SIG-M5 (cell line): ENCODE measurements around the gene FILIP1L.

ENCODE experiments used
- DNase-seq: peaks from one replicate; lab custom pipeline; 2025; lab: John Stamatoyannopoulos, UW

The FILIP1L gene

GRCh38 chr3:100125161-100125938 lies 11.0 kb upstream of the FILIP1L start:
- DNase-seq = no peak

GRCh38 chr3:100124201-100124761 lies 10.0 kb upstream of the FILIP1L start:
- DNase-seq = no peak

DNA sequence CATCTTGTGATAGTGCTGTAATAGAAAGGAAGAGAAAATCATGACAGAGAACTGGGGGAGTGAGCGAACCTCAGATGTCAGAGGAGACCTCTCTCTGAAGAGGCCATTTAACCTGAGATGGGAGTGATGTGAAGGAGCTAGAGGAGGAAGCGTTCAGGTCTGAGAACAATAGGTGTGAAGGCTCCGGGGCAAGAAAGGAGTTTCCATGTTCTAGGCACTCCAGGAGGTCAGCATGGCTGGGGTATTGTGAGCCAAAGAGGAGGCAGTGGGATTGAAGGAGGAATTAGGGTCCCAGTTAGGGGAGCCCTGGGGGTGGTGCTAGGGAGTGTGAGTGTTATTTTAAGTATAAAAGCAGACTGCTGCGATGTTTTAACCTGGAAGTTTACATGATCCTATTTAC lies 8.8 kb upstream of the FILIP1L start:
- DNase-seq = no peak

GRCh38 chr3:100122321-100122720 lies 8.0 kb upstream of the FILIP1L start:
- DNase-seq = no peak

- no peak for DNase-seq
Measured at GRCh38 chr3:100120693-100121092, 6.4 kb upstream of the FILIP1L start.

DNA sequence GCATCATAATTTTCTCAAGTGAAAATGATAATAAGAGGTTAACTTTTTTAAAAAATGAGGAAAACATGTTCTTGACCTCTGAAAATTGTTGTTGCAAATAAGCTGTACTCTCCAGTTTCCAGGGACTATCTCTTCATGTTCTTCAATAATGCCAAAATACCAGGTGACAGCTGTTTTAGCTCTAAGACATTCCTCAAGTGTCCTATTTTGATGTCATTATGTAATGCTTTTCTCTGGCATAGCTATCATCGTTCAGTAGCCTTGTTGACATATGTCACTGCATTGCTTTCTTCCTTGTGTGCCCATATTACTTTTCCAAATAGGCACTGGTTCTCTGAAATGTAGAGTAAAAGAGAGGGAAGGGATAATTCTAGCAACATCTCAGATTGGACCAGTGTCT lies 5.7 kb upstream of the FILIP1L start:
- no peak for DNase-seq

DNA sequence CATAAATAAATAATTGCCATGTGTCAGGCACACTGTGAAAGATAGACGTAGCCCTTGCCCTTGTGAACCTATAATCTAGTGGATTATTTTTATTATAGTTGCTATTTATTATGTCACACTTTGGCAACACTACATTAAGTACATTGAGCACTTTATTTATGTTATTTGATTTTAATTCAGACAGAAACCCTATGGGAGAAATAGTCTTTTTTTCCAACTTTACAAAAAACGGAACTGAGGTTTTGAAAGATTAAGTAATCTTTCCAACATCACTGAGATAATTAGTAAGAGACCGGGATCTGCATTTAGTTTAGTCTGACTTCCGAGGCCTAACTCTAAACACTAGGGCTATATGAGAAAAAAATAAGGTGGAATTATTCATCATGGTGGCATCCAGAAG lies 2.8 kb upstream of the FILIP1L start:
- no peak for DNase-seq

DNA sequence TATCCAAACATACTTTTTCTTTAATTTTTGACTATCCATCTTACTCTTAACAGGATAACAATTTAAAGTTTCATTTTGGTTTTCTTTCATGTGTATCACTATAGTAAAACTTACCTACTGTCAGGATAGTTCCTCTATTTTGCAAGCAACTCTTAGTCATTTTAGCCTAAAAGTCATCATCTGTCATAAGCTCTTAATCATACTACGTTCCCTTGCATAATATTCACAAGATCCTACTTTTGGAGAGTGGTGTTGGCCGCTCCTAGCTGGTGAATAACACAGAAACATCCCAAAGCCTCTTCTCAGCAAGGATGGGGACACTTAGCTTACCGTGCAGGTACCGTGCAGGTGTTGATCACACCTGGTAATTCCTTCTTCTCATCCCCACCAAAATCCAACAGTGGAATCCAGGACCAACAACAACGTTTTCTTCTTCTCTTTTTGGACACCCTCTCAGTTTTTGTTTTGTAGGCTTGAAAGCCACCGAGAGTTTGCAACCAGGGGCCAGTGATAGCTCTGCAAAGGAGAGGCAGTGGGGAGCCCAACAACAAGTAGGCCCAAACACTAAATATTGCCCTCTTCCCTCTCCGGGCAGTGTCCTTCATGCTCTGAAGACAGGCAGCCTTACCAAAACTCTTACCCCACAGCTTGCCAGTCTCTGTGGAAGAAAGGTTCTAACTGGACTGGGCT lies 433 bp downstream of the FILIP1L start:
- peak; percentile 62 for DNase-seq

GRCh38 chr3:100111728-100112127 lies 2.6 kb downstream of the FILIP1L start:
- no peak for DNase-seq

GRCh38 chr3:100110162-100110561 lies 4.1 kb downstream of the FILIP1L start:
- DNase-seq = no peak

DNA sequence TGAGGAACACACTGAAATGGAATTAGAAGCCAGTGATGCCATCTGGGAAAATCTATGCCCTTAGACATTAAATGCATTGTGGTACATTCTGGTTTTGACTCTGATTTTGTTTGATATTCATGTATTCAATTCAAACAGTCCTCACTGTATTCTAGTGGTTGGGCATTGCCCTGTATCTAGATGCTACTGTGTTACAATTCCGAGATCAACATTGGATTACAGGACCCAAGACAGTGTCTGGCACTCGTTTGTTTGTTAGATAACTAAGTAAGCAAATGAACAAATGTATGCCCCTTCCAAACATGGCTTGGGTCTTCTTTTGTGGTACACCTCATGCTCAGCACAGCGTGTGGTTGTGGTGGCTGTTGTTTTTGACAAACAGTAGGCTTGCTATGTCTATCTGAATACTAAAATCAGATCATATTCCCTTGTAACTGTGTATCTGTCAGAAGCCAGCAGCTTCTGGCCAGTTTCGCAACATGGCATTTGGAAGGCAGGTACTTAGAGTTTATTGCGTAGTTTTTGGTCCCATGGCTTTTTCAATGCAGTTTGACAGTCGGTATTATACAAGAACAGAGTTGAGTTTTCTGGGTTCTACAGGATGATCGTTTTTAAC lies 5.7 kb downstream of the FILIP1L start:
- no peak for DNase-seq

- no peak for DNase-seq
Measured at GRCh38 chr3:100107221-100107814, 7.0 kb downstream of the FILIP1L start.

DNA sequence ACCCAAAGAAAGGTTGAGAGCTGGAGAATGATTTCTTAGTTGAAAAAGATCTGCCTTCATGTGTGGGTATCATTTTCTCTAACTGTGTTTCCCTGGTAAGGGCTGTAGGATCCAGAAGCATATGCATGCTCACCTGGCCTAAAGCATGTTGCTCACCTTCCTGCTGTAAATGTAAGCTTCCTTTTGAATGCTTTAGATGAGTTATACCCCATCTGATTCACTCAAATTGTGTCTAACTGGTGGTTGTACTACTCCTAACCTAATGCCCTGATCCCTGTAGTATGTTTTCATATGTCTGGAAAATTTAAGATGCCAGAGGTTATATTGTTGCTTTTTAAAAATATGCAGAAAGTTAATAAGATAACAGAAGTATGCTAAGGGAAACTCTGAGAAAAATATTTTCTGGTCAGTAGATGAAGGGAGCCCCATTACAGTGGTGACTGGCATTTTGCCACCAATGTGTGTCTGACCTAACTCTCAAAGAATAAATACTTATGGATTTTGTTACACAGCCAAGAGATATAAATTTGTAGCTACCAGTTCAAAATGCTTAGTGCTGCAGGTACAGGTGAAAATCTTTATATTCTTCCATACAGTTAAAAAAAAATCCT lies 7.7 kb downstream of the FILIP1L start:
- no peak for DNase-seq

DNA sequence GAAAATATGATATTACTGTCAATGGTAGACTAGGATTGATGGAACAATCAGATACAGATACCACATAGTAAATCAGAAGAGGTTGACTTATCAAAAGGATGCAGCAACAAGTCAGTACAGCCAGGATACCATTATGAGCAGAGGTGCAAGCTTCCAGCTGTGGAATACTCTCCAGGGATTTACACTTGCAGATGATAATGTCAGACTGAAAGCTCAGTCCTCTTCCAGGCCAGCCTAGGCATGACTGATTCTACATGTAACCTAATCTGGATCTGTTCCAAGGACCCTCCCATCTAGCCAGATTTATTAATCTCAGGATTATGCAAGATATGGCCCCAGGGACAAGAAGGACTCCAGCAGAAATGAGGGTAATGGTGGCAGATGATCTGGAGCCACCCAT lies 8.2 kb downstream of the FILIP1L start:
- no peak for DNase-seq

GRCh38 chr3:100105501-100105900 lies 8.8 kb downstream of the FILIP1L start:
- DNase-seq = no peak

- no peak for DNase-seq
Measured at GRCh38 chr3:100104817-100105413, 9.4 kb downstream of the FILIP1L start.

GRCh38 chr3:100104442-100104798 lies 9.9 kb downstream of the FILIP1L start:
- no peak for DNase-seq

DNA sequence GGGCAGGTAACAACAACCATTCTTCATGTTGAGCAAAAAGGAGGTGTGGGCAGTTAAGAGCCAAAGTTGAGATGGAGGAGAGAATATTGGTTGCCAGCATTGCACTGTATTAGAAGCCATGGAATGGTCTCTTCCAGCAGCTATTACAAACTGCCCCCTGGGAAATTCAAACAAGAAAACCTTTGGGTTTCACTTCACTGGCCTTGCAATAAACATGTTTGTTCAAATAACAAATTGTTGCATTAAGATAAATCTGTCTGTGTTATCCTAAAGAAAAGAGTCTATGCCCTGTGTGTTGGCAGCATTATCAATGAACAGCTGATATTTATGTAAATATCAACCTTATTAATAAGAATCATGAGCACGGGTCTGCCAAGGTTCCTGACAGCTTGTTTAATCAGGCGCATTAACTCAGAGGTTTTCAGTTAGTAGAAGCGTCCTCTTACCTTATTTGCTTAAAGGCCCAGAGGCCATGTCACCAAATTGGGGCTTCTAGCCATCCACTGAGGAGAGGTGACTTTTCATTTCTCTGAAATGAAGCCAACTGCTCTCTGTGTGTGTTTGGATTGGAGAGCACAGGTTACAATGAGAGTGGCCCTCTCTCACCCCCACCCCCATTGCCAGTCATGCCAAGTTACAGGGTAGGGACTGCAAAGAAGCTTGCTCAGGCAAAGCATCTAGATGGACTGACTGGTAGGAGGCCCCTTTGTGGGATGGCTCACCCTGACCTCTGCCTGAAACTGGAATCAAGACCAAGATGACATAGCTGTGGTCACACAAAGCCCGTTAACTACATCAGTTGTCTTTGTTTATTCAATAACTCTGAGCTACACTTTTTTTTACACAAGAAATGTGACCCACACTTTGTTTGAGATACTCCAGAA lies 10.5 kb downstream of the FILIP1L start:
- no peak for DNase-seq

- DNase-seq = no peak
Measured at GRCh38 chr3:100102757-100103156, 11.5 kb downstream of the FILIP1L start.

DNA sequence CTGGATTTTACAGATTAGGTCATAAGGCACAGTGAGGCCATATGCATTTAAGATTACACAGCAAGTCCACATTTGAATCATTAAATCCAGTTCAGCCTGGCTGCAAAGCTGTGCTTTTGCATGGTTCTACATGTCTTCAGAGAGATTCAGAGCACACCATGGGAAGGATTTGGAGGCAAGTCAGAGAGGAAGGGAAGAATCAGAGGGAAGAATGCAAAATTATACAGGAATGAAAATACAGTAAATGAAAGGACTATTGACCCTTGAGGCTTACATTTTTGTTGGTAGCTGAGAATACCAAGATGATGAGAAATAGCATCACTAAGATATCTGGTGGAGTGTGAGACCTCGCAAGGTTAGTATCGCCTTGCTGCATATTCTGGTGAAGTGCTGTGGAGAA lies 13.9 kb downstream of the FILIP1L start:
- no peak for DNase-seq

DNA sequence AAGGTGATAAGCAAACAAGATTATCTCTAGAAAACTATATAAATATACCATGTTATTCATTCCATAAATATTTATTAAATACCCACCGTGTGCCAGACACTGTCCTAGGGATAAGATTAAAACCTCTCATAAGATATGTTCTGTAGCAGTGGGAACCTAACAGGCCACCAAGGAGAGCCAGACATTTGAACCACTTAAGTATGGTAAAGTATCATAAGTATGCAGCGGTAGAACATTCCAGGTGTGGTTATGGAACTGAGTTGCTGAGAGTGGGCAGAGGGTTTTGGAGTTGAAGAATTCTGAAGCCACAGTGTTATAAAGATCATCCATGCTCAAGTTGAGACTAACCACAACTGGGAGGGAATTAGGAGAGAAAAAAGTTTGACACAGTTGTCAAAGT lies 14.7 kb downstream of the FILIP1L start:
- DNase-seq = no peak
